ENCODE results near the gene GPRASP2. TPM values are rescaled to one million over a fixed set of nuclear protein-coding genes. Genes with fewer than 3 reads are reported as not detected.

GPRASP2 gene
- total RNA-seq, 1 experiment from 2014 or later, result 17.1 TPM

DNA sequence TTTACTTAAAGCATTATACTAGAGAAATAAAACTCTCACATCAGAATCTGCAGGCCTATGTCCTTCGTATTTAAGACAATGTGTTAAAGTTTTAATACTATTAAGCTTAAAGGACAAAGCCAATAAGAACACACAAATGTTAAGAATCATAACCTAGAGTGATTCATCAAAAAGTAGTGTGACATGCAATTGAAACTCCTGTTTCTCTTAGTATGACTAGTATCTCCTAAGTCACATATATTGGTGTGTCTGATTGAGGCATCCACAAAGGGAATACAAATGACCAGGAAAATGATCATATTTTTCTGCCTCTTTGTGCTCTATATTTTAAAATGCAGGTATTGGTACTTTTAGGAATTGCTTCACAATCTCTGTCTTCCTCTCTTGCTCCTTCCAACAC, 32.1 kb downstream of the GPRASP2 start:
- H3K9me2 ChIP-seq (replicated peaks; ENCODE audit: low read length), result no peaks in the 10 kb centered on the region
- H3F3A ChIP-seq (ENCODE audit: low read length, unreplicated experiment), result no peaks in the 10 kb centered on the region
- H3K27ac ChIP-seq (ENCODE audit: low read length), result no peak overlapping the region
- H3K4me2 ChIP-seq (ENCODE audit: low read length), result no peak overlapping the region
- no peak overlapping the region for H3K4me3 ChIP-seq (ENCODE audit: low read length)
- no peaks in the 10 kb centered on the region for H3K9me3 ChIP-seq (ENCODE audit: low read length)
- no peaks in the 10 kb centered on the region for H3K27me3 ChIP-seq (ENCODE audit: low read length)
- CTCF ChIA-PET, result no interaction called here
- TF ChIP-seq, protein P1, sequence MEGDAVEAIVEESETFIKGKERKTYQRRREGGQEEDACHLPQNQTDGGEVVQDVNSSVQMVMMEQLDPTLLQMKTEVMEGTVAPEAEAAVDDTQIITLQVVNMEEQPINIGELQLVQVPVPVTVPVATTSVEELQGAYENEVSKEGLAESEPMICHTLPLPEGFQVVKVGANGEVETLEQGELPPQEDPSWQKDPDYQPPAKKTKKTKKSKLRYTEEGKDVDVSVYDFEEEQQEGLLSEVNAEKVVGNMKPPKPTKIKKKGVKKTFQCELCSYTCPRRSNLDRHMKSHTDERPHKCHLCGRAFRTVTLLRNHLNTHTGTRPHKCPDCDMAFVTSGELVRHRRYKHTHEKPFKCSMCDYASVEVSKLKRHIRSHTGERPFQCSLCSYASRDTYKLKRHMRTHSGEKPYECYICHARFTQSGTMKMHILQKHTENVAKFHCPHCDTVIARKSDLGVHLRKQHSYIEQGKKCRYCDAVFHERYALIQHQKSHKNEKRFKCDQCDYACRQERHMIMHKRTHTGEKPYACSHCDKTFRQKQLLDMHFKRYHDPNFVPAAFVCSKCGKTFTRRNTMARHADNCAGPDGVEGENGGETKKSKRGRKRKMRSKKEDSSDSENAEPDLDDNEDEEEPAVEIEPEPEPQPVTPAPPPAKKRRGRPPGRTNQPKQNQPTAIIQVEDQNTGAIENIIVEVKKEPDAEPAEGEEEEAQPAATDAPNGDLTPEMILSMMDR (conservative IDR thresholded peaks at IDR 0.05; ENCODE audit: low read depth, low read length), result no peak
- TF ChIP-seq EZH2 (IDR thresholded peaks at IDR 0.05; ENCODE audit: low read length, unreplicated experiment) (no peak), EZH2phosphoT487 (IDR thresholded peaks at IDR 0.05; ENCODE audit: borderline replicate concordance, low read length) (no peak)
- no peak overlapping the region for H2AFZ ChIP-seq (ENCODE audit: low read length)
- POLR2A ChIA-PET (ENCODE audit: unreplicated experiment), result no interaction called here
- no peaks in the 10 kb centered on the region for H4K20me1 ChIP-seq (ENCODE audit: low read length)
- no peak overlapping the region for H3K9ac ChIP-seq (ENCODE audit: low read length)
- ATAC-seq (no peak), DNase-seq (no peak)
- intact Hi-C loops (cut with micrococcal nuclease), result no loop called here
- no TSS peak for BruUV-seq (replicated peaks)
- no peaks in the 10 kb centered on the region for H3K79me2 ChIP-seq (ENCODE audit: low read length)
- no peaks in the 10 kb centered on the region for H3K36me3 ChIP-seq (ENCODE audit: low read depth, low read length)
- H3K4me1 ChIP-seq (ENCODE audit: insufficient read depth, low read length), result no peaks in the 10 kb centered on the region

DNA sequence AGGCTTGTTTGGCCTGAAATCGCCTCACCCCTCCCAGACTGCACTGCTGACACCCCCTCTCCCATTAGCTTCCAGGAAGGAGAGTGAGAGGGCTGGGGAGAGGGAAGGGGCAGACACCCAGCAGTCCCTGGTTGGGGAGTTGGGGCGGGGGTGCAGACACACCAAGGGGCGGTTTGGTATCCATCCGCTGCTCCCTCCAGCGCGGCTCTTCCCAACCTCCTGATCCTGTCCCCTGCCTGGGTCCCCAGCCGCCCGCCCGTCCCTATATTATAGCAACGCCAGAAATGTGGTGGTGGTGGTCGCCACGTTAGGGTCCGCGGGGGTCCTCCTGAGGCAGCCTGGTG, 33.2 kb downstream of the GPRASP2 start:
- no peak overlapping the region for H2AFZ ChIP-seq (ENCODE audit: low read length)
- no peaks in the 10 kb centered on the region for H3K79me2 ChIP-seq (ENCODE audit: low read length)
- DNase-seq (no peak), ATAC-seq (no peak)
- intact Hi-C loops (cut with micrococcal nuclease), result no loop called here
- TF ChIP-seq EZH2phosphoT487 (IDR thresholded peaks at IDR 0.05; ENCODE audit: borderline replicate concordance, low read length), result no peak
- no peak for TF ChIP-seq EZH2 (IDR thresholded peaks at IDR 0.05; ENCODE audit: low read length, unreplicated experiment)
- TF ChIP-seq, protein P1 (conservative IDR thresholded peaks at IDR 0.05; ENCODE audit: low read depth, low read length), result no peak
- H3K4me2 ChIP-seq (ENCODE audit: low read length), result no peak overlapping the region
- BruUV-seq (replicated peaks), result no TSS peak
- no peaks in the 10 kb centered on the region for H3K4me1 ChIP-seq (ENCODE audit: insufficient read depth, low read length)
- H3K9ac ChIP-seq (ENCODE audit: low read length), result no peak overlapping the region
- H4K20me1 ChIP-seq (ENCODE audit: low read length), result no peaks in the 10 kb centered on the region
- no peak overlapping the region for H3K27ac ChIP-seq (ENCODE audit: low read length)
- ChIA-PET POLR2A (ENCODE audit: unreplicated experiment) (no interaction called here), CTCF (no interaction called here)
- H3K4me3 ChIP-seq (ENCODE audit: low read length), result no peak overlapping the region
- H3F3A ChIP-seq (ENCODE audit: low read length, unreplicated experiment), result no peaks in the 10 kb centered on the region
- H3K9me3 ChIP-seq (ENCODE audit: low read length), result no peaks in the 10 kb centered on the region
- H3K9me2 ChIP-seq (replicated peaks; ENCODE audit: low read length), result no peaks in the 10 kb centered on the region
- no peaks in the 10 kb centered on the region for H3K36me3 ChIP-seq (ENCODE audit: low read depth, low read length)
- no peaks in the 10 kb centered on the region for H3K27me3 ChIP-seq (ENCODE audit: low read length)

DNA sequence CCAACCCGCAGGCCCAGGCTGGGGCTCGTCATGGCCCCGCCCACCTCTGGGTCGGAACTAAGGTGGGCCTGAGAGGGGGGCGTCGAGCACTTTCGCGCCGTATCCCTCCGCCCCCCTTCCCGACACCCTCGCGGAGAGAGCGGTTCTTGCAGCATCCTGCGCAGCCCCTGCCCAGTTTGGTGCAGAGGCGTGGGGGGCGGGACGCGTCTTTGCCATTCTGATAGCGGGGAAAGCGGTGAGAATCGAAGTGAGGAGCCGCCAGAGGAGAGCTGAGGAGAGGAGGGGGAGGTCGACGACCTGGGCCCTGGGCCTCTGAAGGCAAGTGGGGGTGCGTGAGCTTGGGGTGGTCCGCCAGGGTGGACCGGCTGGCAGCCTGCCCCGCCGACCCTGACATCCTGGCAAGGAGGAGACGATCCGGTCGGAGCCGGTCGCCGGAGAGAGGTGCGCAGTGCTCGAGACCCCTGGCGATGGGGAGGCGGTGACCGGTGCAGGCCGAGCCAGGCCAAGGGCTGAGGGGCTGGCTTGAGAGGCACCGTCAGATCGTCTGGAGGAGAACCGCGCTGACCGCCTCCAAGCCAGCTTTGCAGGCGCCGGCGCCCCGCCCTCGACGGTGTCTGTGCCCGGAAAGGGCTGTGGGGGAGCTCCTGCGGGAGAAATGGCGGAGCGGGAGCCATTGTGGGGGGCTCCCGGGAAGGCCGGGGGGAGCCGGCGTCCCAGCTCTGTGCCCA, 33.8 kb downstream of the GPRASP2 start:
- Histone ChIP-seq H3K4me1 (ENCODE audit: insufficient read depth, low read length) (no peaks in the 10 kb centered on the region), H3K4me3 (ENCODE audit: low read length) (no peak overlapping the region), H3K4me2 (ENCODE audit: low read length) (no peak overlapping the region), H3F3A (ENCODE audit: low read length, unreplicated experiment) (no peaks in the 10 kb centered on the region), H3K79me2 (ENCODE audit: low read length) (no peaks in the 10 kb centered on the region), H3K9me3 (ENCODE audit: low read length) (no peaks in the 10 kb centered on the region), H3K36me3 (ENCODE audit: low read depth, low read length) (no peaks in the 10 kb centered on the region), H2AFZ (ENCODE audit: low read length) (no peak overlapping the region), H3K27me3 (ENCODE audit: low read length) (no peaks in the 10 kb centered on the region), H3K27ac (ENCODE audit: low read length) (no peak overlapping the region), H4K20me1 (ENCODE audit: low read length) (no peaks in the 10 kb centered on the region), H3K9me2 (replicated peaks; ENCODE audit: low read length) (no peaks in the 10 kb centered on the region), H3K9ac (ENCODE audit: low read length) (no peak overlapping the region)
- TF ChIP-seq EZH2phosphoT487 (IDR thresholded peaks at IDR 0.05; ENCODE audit: borderline replicate concordance, low read length) (no peak), EZH2 (IDR thresholded peaks at IDR 0.05; ENCODE audit: low read length, unreplicated experiment) (no peak)
- TF ChIP-seq, protein P1 (conservative IDR thresholded peaks at IDR 0.05; ENCODE audit: low read depth, low read length), result no peak
- ChIA-PET CTCF (no interaction called here), POLR2A (ENCODE audit: unreplicated experiment) (no interaction called here)
- intact Hi-C loops (cut with micrococcal nuclease), result no loop called here
- no peak for ATAC-seq
- DNase-seq, result no peak
- BruUV-seq (replicated peaks), result no TSS peak
